Keratinocyte (primary cell): Measurements from ENCODE around the gene PRKN. TPM values are rescaled to one million over a fixed set of nuclear protein-coding genes. Genes with fewer than 3 reads are reported as not detected.

Source experiments
- DNase-seq: peaks from one replicate; pipeline ENCODE4 v3.0.0-alpha.2; 2011; ENCODE audit warnings: low read depth, missing footprints, low spot score
- FAIRE-seq: peaks from 2 replicates; lab custom pipeline; 2011; peaks lifted over from hg19 to GRCh38; lab: Jason Lieb, UNC
- H2AFZ ChIP-seq: 2 replicates; pipeline ENCODE4 v1.6.0; 2012; ENCODE audit warnings: low read length, control low read depth, inconsistent platforms; ENCODE audit not compliant: control insufficient read depth
- H3K27ac ChIP-seq: 2 replicates; pipeline ENCODE4 v1.5.1; 2011; ENCODE audit warnings: low read length; ENCODE audit not compliant: control insufficient read depth, insufficient read depth
- H3K27me3 ChIP-seq: 3 replicates; pipeline ENCODE4 v1.6.0; 2011; ENCODE audit warnings: low read length; ENCODE audit not compliant: control insufficient read depth, insufficient read depth; ENCODE audit errors: extremely low read depth
- H3K36me3 ChIP-seq, 2 experiments: 2 replicates in 1 of 2; 3 replicates in 1 of 2; pipeline ENCODE4 v1.5.1; 2011; ENCODE audit warnings: low read length in 2 of 2, mild to moderate bottlenecking in 1 of 2; ENCODE audit not compliant: control insufficient read depth in 2 of 2, insufficient read depth in 2 of 2; ENCODE audit errors: extremely low read depth in 1 of 2
- H3K4me1 ChIP-seq: 3 replicates; pipeline ENCODE4 v1.5.1; 2011; ENCODE audit warnings: low read length; ENCODE audit not compliant: control insufficient read depth, insufficient read depth; ENCODE audit errors: extremely low read depth
- H3K4me2 ChIP-seq: 3 replicates; pipeline ENCODE4 v1.6.0; 2011; ENCODE audit warnings: low read depth, low read length; ENCODE audit not compliant: control insufficient read depth, insufficient read depth; ENCODE audit errors: extremely low read depth
- H3K4me3 ChIP-seq, 3 experiments: fragments of 200-600 bp in 1 of 3; sonication (generic) in 1 of 3; 2 replicates in 2 of 3; 3 replicates in 1 of 3; pipeline ENCODE4 v1.5.1; 2011 to 2016; ENCODE audit warnings: low read length in 3 of 3, mild to moderate bottlenecking in 3 of 3, control low read depth in 2 of 3, inconsistent platforms in 1 of 3, low read depth in 1 of 3, mixed read lengths in 1 of 3, mixed run types in 1 of 3, moderate library complexity in 1 of 3; ENCODE audit not compliant: control insufficient read depth in 2 of 3, insufficient read depth in 2 of 3; ENCODE audit errors: extremely low read depth in 1 of 3
- H3K79me2 ChIP-seq: 2 replicates; pipeline ENCODE4 v1.6.0; 2012; ENCODE audit warnings: low read length; ENCODE audit not compliant: control insufficient read depth, insufficient read depth
- H3K9ac ChIP-seq: 3 replicates; pipeline ENCODE4 v1.6.0; 2011; ENCODE audit warnings: low read length; ENCODE audit not compliant: control insufficient read depth, insufficient read depth; ENCODE audit errors: extremely low read depth
- H3K9me1 ChIP-seq: 3 replicates; pipeline ENCODE4 v1.6.0; 2011; ENCODE audit warnings: low read length; ENCODE audit not compliant: control insufficient read depth, insufficient read depth; ENCODE audit errors: extremely low read depth
- H3K9me3 ChIP-seq: 2 replicates; pipeline ENCODE4 v1.5.1; 2012; ENCODE audit warnings: low read depth, low read length; ENCODE audit not compliant: control insufficient read depth
- H4K20me1 ChIP-seq: 3 replicates; pipeline ENCODE4 v1.6.0; 2011; ENCODE audit warnings: low read length; ENCODE audit not compliant: control insufficient read depth, insufficient read depth; ENCODE audit errors: extremely low read depth
- EZH2 ChIP-seq: IDR thresholded peaks from one replicate; pipeline ENCODE4 v1.6.1; 2012; ENCODE audit warnings: inconsistent platforms, mild to moderate bottlenecking, low read length, moderate library complexity
- dilution Hi-C: fragments of 300-500 bp; cut with MboI; formaldehyde crosslinking; loops from one replicate; pipeline ENCODE4 v1.7.0; 2020; ENCODE audit warnings: low sequenced_read_pairs; ENCODE audit not compliant: extremely low pct_ligation_motif_present
- polyA plus RNA-seq, 5 experiments: library from polyadenylated mRNA; depleted of rRNA in 3 of 5; stranded (reverse) in 3 of 5; stranded (forward) in 1 of 5; unstranded in 1 of 5; fragments of >200 nt; gene quantifications; 1 replicate in 1 of 5; 2 replicates in 3 of 5; 3 replicates in 1 of 5; pipeline versions ENCODE4 v1.2.1 to v1.2.3, GENCODE V29; 2011 to 2012; ENCODE audit warnings: missing spikeins in 2 of 5, low read depth in 1 of 5, low replicate concordance in 1 of 5
- TF ChIP-seq, protein P1 (sequence below), 3 experiments: IDR thresholded peaks in 1 of 3; conservative IDR thresholded peaks in 1 of 3; optimal IDR thresholded peaks in 1 of 3; 2 replicates in 2 of 3; 3 replicates in 1 of 3; pipeline versions ENCODE3 to v1.5.1; 2011; ENCODE audit warnings: low read length in 3 of 3, mild to moderate bottlenecking in 3 of 3, moderate library complexity in 2 of 3, control low read depth in 1 of 3, inconsistent platforms in 1 of 3; ENCODE audit not compliant: insufficient read depth in 2 of 3; ENCODE audit errors: extremely low read depth in 1 of 3

Gene PRKN
- polyA plus RNA-seq, 1 donor (not counting 4 experiments of a cell fraction or from before 2014, with no cell fraction given): 0.67 TPM

DNA sequence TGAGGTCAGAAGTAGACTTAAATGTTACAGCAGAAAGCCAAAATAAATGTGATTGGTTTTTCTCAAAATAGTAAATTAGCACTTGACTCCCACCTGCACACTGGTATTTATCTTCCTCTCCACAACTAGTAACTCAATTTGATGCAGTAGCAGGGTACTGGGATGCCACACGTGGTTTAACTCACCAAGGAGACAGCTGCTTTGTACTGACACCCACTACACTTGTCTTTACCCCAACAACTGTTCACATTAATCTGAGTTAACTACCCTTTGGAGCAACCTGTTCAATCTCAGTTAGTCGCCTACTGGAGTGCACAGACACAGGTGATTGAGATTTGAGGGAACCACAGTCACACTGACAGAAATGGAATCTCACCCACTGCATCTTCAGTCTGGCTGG is 242.1 kb downstream of the PRKN start:
- FAIRE-seq: no peak
- dilution Hi-C loops: no loop called here

DNA sequence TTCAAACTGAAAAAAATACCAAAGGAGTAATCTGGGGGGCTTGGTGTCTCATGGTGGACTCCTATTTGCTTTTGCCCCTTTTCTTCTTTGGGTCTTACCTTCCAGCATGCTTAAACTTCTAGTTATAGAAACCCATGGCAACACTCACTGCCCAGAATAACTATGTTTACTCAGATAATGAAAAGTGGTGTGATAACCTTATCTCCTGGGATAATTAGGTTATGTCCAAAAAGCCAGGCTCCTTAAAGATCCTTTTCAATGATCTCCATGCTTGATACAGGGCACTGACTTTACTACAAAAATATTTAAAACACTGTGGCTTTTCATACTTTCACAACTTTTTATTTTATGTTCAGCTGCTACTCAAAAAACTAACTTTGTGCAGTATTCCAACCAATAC is 245.6 kb downstream of the PRKN start:
- H3K9me3 ChIP-seq: no peaks in the 10 kb centered on the region
- H3K9me1 ChIP-seq: no peaks in the 10 kb centered on the region
- dilution Hi-C loops: no loop called here
- H3K4me3 ChIP-seq: no peak overlapping the region
- no peak for TF ChIP-seq EZH2
- TF ChIP-seq, protein P1, sequence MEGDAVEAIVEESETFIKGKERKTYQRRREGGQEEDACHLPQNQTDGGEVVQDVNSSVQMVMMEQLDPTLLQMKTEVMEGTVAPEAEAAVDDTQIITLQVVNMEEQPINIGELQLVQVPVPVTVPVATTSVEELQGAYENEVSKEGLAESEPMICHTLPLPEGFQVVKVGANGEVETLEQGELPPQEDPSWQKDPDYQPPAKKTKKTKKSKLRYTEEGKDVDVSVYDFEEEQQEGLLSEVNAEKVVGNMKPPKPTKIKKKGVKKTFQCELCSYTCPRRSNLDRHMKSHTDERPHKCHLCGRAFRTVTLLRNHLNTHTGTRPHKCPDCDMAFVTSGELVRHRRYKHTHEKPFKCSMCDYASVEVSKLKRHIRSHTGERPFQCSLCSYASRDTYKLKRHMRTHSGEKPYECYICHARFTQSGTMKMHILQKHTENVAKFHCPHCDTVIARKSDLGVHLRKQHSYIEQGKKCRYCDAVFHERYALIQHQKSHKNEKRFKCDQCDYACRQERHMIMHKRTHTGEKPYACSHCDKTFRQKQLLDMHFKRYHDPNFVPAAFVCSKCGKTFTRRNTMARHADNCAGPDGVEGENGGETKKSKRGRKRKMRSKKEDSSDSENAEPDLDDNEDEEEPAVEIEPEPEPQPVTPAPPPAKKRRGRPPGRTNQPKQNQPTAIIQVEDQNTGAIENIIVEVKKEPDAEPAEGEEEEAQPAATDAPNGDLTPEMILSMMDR (optimal IDR thresholded peaks at IDR 0.05 in 1 of 3, IDR thresholded peaks at IDR 0.05 in 1 of 3, conservative IDR thresholded peaks at IDR 0.05 in 1 of 3; ENCODE audit: extremely low read depth in 1 of 3, insufficient read depth in 2 of 3, low read length in 3 of 3): no peak
- H4K20me1 ChIP-seq: no peaks in the 10 kb centered on the region
- no peak overlapping the region for H3K4me2 ChIP-seq
- no peaks in the 10 kb centered on the region for H3K79me2 ChIP-seq
- DNase-seq (no peak), FAIRE-seq (no peak)
- no peak overlapping the region for H2AFZ ChIP-seq
- no peaks in the 10 kb centered on the region for H3K36me3 ChIP-seq
- no peak overlapping the region for H3K9ac ChIP-seq
- no peaks in the 10 kb centered on the region for H3K4me1 ChIP-seq
- no peak overlapping the region for H3K27ac ChIP-seq
- H3K27me3 ChIP-seq: no peaks in the 10 kb centered on the region

More for the DNA sequence above, 242.1 kb downstream of the PRKN start:
- no peaks in the 10 kb centered on the region for H3K27me3 ChIP-seq
- no peaks in the 10 kb centered on the region for H3K4me1 ChIP-seq
- no peaks in the 10 kb centered on the region for H3K9me1 ChIP-seq
- no peak overlapping the region for H3K9ac ChIP-seq
- no peak overlapping the region for H3K4me2 ChIP-seq
- no peak overlapping the region for H2AFZ ChIP-seq
- no peak overlapping the region for H3K4me3 ChIP-seq
- no peaks in the 10 kb centered on the region for H4K20me1 ChIP-seq
- H3K79me2 ChIP-seq: no peaks in the 10 kb centered on the region
- no peaks in the 10 kb centered on the region for H3K9me3 ChIP-seq
- no peak for DNase-seq
- TF ChIP-seq, protein P1 (optimal IDR thresholded peaks at IDR 0.05 in 1 of 3, IDR thresholded peaks at IDR 0.05 in 1 of 3, conservative IDR thresholded peaks at IDR 0.05 in 1 of 3; ENCODE audit: extremely low read depth in 1 of 3, insufficient read depth in 2 of 3, low read length in 3 of 3): no peak
- TF ChIP-seq EZH2: no peak
- no peak overlapping the region for H3K27ac ChIP-seq
- no peaks in the 10 kb centered on the region for H3K36me3 ChIP-seq
